Type B pancreatic cell (in vitro differentiated cells): ENCODE data around the gene ZNF682. TPM values are rescaled to one million over a fixed set of nuclear protein-coding genes. Genes with fewer than 3 reads are reported as not detected.
"Not testable (repeated sequence)": the region's sequence is repeated elsewhere in the genome, so short reads cannot be mapped to it uniquely, and the experiment has no call there.

ENCODE experiments used
- DNase-seq: peaks from one replicate; pipeline ENCODE4 v3.0.0; 2021; ENCODE audit warnings: mixed read lengths; ENCODE audit not compliant: unreplicated experiment; ENCODE audit errors: extremely low spot score
- H3K27ac Mint-ChIP-seq: 2 replicates; pipeline ENCODE4 v1.8.0; 2021; ENCODE audit warnings: mild to moderate bottlenecking, mixed read lengths
- H3K27me3 Mint-ChIP-seq: 2 replicates; pipeline ENCODE4 v1.8.0; 2021; ENCODE audit warnings: mixed read lengths
- H3K36me3 Mint-ChIP-seq: 2 replicates; pipeline ENCODE4 v1.8.0; 2021; ENCODE audit warnings: mixed read lengths
- H3K4me1 Mint-ChIP-seq: one replicate; pipeline ENCODE4 v1.8.0; 2021; ENCODE audit warnings: mixed read lengths; ENCODE audit not compliant: unreplicated experiment
- H3K4me3 Mint-ChIP-seq: 2 replicates; pipeline ENCODE4 v1.8.0; 2021; ENCODE audit warnings: mild to moderate bottlenecking, mixed read lengths
- H3K9me3 Mint-ChIP-seq: 2 replicates; pipeline ENCODE4 v1.8.0; 2021; ENCODE audit warnings: mixed read lengths
- CTCF ChIP-seq: fragments of 200-600 bp; sonication (generic); conservative IDR thresholded peaks from 2 replicates; pipeline ENCODE4 v1.5.0; 2021; ENCODE audit warnings: antibody characterized with exemption, mild to moderate bottlenecking
- long read RNA-seq: library from polyadenylated mRNA; unstranded; transcript quantifications from one replicate; pipeline ENCODE4 v2.0.0, GENCODE V29; 2020
- total RNA-seq: library from RNA; stranded (reverse); gene quantifications from 2 replicates; pipeline ENCODE4 v1.2.1, GENCODE V29; 2021; ENCODE audit warnings: low replicate concordance

ZNF682 gene
- 10.8 and 16.2 TPM in 2 replicates for total RNA-seq
- long read RNA-seq, transcript ZNF682-203 (4 exons, 3,245 nt): major isoform, 18 of 40 reads
- long read RNA-seq, partial matches to known transcripts: 1 of 40 reads
- long read RNA-seq, other reads (novel, unspliced or antisense): 17 of 40 reads

GRCh38 chr19:20039203-20039723 is at the start of gene ZNF682:
ZNF682 (minus strand) TSS chr19:20039505; CDS start chr19:20039345, 160 bp downstream.
- DNase-seq: peak; percentile 97
- Mint-ChIP-seq H3K4me3 (peak within 1 kb of the TSS; percentile 97), H3K36me3 (peaks cover 10% of the 10 kb centered on the region), H3K9me3 (no peaks in the 10 kb centered on the region), H3K4me1 (peaks cover 10% of the 10 kb centered on the region), H3K27me3 (no peaks in the 10 kb centered on the region), H3K27ac (peak within 1 kb of the TSS; percentile 94)
- TF ChIP-seq CTCF: no peak

GRCh38 chr19:20082876-20083275 is 43.6 kb upstream of the ZNF682 start:
- Mint-ChIP-seq H3K4me3 (peak overlapping the region; percentile 71), H3K9me3 (peaks cover 17% of the 10 kb centered on the region), H3K4me1 (peaks cover 24% of the 10 kb centered on the region), H3K36me3 (peaks cover 53% of the 10 kb centered on the region), H3K27ac (peak overlapping the region; percentile 70)
- H3K27me3 Mint-ChIP-seq, DNase-seq: not testable (repeated sequence)

- not testable (repeated sequence) for H3K27me3 Mint-ChIP-seq, DNase-seq
- H3K9me3 Mint-ChIP-seq: peaks cover 17% of the 10 kb centered on the region
- H3K4me1 Mint-ChIP-seq: peaks cover 28% of the 10 kb centered on the region
- H3K36me3 Mint-ChIP-seq: peaks cover 48% of the 10 kb centered on the region
- peak overlapping the region; percentile 71 for H3K4me3 Mint-ChIP-seq
- H3K27ac Mint-ChIP-seq: peak overlapping the region; percentile 70
These were observed 43.0 kb upstream of the ZNF682 start for GRCh38 chr19:20082232-20082833.

GRCh38 chr19:20080656-20081055 is 41.4 kb upstream of the ZNF682 start:
- no peak for DNase-seq
- peak overlapping the region; percentile 76 for H3K4me3 Mint-ChIP-seq
- peaks cover 28% of the 10 kb centered on the region for H3K4me1 Mint-ChIP-seq
- no peaks in the 10 kb centered on the region for H3K27me3 Mint-ChIP-seq
- H3K9me3 Mint-ChIP-seq: peaks cover 17% of the 10 kb centered on the region
- peaks cover 42% of the 10 kb centered on the region for H3K36me3 Mint-ChIP-seq
- H3K27ac Mint-ChIP-seq: peak overlapping the region; percentile 21
- TF ChIP-seq CTCF: no peak

- H3K27me3 Mint-ChIP-seq: no peaks in the 10 kb centered on the region
- peaks cover 42% of the 10 kb centered on the region for H3K36me3 Mint-ChIP-seq
- peaks cover 28% of the 10 kb centered on the region for H3K4me1 Mint-ChIP-seq
- peak overlapping the region; percentile 97 for H3K4me3 Mint-ChIP-seq
- peak overlapping the region; percentile 70 for H3K27ac Mint-ChIP-seq
- peaks cover 17% of the 10 kb centered on the region for H3K9me3 Mint-ChIP-seq
- DNase-seq: no peak
- TF ChIP-seq CTCF: no peak
These were observed 40.2 kb upstream of the ZNF682 start for GRCh38 chr19:20079476-20079875.

- DNase-seq: no peak
- no peak for TF ChIP-seq CTCF
- Mint-ChIP-seq H3K36me3 (peaks cover 40% of the 10 kb centered on the region), H3K27me3 (no peaks in the 10 kb centered on the region), H3K9me3 (peaks cover 17% of the 10 kb centered on the region), H3K4me1 (peaks cover 28% of the 10 kb centered on the region), H3K4me3 (peak overlapping the region; percentile 97), H3K27ac (peak overlapping the region; percentile 92)
These were observed 39.3 kb upstream of the ZNF682 start for GRCh38 chr19:20078581-20079031.
